Gastroesophageal sphincter (tissue), 4 donors: ENCODE results near the gene ZCCHC7. TPM values are rescaled to one million over a fixed set of nuclear protein-coding genes. Genes with fewer than 3 reads are reported as not detected.
"Not testable (repeated sequence)": the region's sequence is repeated elsewhere in the genome, so short reads cannot be mapped to it uniquely, and the experiment has no call there.

Source experiments
- ATAC-seq: fragments of 150-250 bp; one replicate; pipeline ENCODE4 v1.9.1; 2016; ENCODE audit warnings: mild to moderate bottlenecking, moderate library complexity
- H3K27ac ChIP-seq, 4 donors: fragments of 200-600 bp; sonication (generic) in 3 of 4; 1 replicate in 3 of 4; 2 replicates in 1 of 4; pipeline ENCODE4 v1.5.1; 2016 to 2019
- H3K27me3 ChIP-seq: fragments of 200-600 bp; sonication (generic); one replicate; pipeline ENCODE4 v1.5.1; 2019
- H3K36me3 ChIP-seq, 2 donors: fragments of 200-600 bp; sonication (generic); one replicate each; pipeline ENCODE4 v1.5.1; 2019; ENCODE audit warnings: control low read depth in 1 of 2
- H3K4me1 ChIP-seq, 3 donors: fragments of 200-600 bp; sonication (generic); 1 replicate in 2 of 3; 2 replicates in 1 of 3; pipeline ENCODE4 v1.5.1; 2016 to 2019; ENCODE audit warnings: control low read depth in 2 of 3
- H3K4me3 ChIP-seq, 2 donors: fragments of 200-600 bp; sonication (generic); one replicate each; pipeline ENCODE4 v1.5.1; 2019; ENCODE audit warnings: mild to moderate bottlenecking in 1 of 2, moderate library complexity in 1 of 2
- H3K9me3 ChIP-seq, 3 donors: fragments of 200-600 bp; sonication (generic); one replicate each; pipeline ENCODE4 v1.5.1; 2017 to 2019; ENCODE audit warnings: control low read depth in 2 of 3
- CTCF ChIP-seq, 4 experiments: fragments of 200-600 bp in 2 of 4; fragments of 450-650 bp in 2 of 4; sonication (generic) in 1 of 4; IDR thresholded peaks; one replicate each; pipeline ENCODE4 v1.5.1; 2017 to 2019; ENCODE audit warnings: antibody characterized with exemption in 4 of 4, mild to moderate bottlenecking in 2 of 4, moderate library complexity in 2 of 4
- EP300 ChIP-seq: sonication (generic); formaldehyde crosslinking; IDR thresholded peaks from one replicate; pipeline ENCODE4 v1.6.1; 2017; ENCODE audit warnings: antibody characterized with exemption, mild to moderate bottlenecking
- POLR2A ChIP-seq, 2 donors: fragments of 450-650 bp; IDR thresholded peaks; one replicate each; pipeline ENCODE4 v1.6.1; 2017; ENCODE audit warnings: antibody characterized with exemption in 2 of 2, mild to moderate bottlenecking in 2 of 2, moderate library complexity in 1 of 2
- POLR2AphosphoS5 ChIP-seq: sonication (generic); formaldehyde crosslinking; IDR thresholded peaks from one replicate; pipeline ENCODE4 v1.6.1; 2017; ENCODE audit warnings: antibody characterized with exemption
- WGBS, 2 donors: methylation state at CpG; one replicate each; pipeline ENCODE4 v1.1.5; 2018; ENCODE audit warnings: low coverage in 1 of 2; 5-methylcytosine and 5-hydroxymethylcytosine counted together
- total RNA-seq, 4 donors: library from RNA; depleted of rRNA; stranded (reverse); fragments of >200 nt; gene quantifications; one replicate each; pipeline ENCODE4 v1.1.0, GENCODE V29; 2016

ZCCHC7 gene
- total RNA-seq, 4 donors from 2014 or later = 12.1 to 23.5 (median 17.6) TPM

- Histone ChIP-seq H3K4me3 (no peak overlapping the region), H3K27ac (no peak overlapping the region), H3K9me3 (no peaks in the 10 kb centered on the region), H3K27me3 (no peaks in the 10 kb centered on the region), H3K36me3 (no peaks in the 10 kb centered on the region), H3K4me1 (no peaks in the 10 kb centered on the region)
- TF ChIP-seq POLR2A (IDR thresholded peaks at IDR 0.05) = no peak
- no peak for TF ChIP-seq POLR2AphosphoS5
- TF ChIP-seq CTCF (IDR thresholded peaks at IDR 0.05) = no peak
- TF ChIP-seq EP300 = no peak
- ATAC-seq = no peak
- WGBS, 2 donors = 53% methylated on average over 3 to 9 of the region's 12 CpGs
These were observed 274.9 kb downstream of the ZCCHC7 start for GRCh38 chr9:37395229-37395628.

- Histone ChIP-seq H3K9me3 (no peaks in the 10 kb centered on the region), H3K27ac (no peak overlapping the region), H3K4me1 (no peaks in the 10 kb centered on the region), H3K36me3 (no peaks in the 10 kb centered on the region), H3K4me3 (no peak overlapping the region), H3K27me3 (no peaks in the 10 kb centered on the region)
- WGBS, 2 donors = 65 to 88% methylated on average over 4 to 8 of the region's 8 CpGs
- ATAC-seq = no peak
- TF ChIP-seq EP300 (no peak), CTCF (IDR thresholded peaks at IDR 0.05) (no peak), POLR2A (IDR thresholded peaks at IDR 0.05) (no peak), POLR2AphosphoS5 (no peak)
These were observed 275.3 kb downstream of the ZCCHC7 start for GRCh38 chr9:37395663-37396062.

- not testable (repeated sequence) for H3K27ac ChIP-seq, ATAC-seq, H3K9me3 ChIP-seq, H3K36me3 ChIP-seq, H3K4me1 ChIP-seq, H3K4me3 ChIP-seq, H3K27me3 ChIP-seq
- 92 to 97% methylated on average over 3 of the region's 3 CpGs for WGBS, 2 donors
These were observed 277.6 kb downstream of the ZCCHC7 start for GRCh38 chr9:37397948-37398347.

- Histone ChIP-seq H3K4me3 (no peak overlapping the region), H3K27me3 (no peaks in the 10 kb centered on the region), H3K4me1 (no peaks in the 10 kb centered on the region), H3K9me3 (no peaks in the 10 kb centered on the region), H3K27ac (no peak overlapping the region), H3K36me3 (no peaks in the 10 kb centered on the region)
- TF ChIP-seq POLR2AphosphoS5 (no peak), POLR2A (IDR thresholded peaks at IDR 0.05) (no peak), EP300 (no peak)
- no peak for ATAC-seq
- 47 to 82% methylated on average over 2 to 6 of the region's 7 CpGs for WGBS, 2 donors
These were observed 278.2 kb downstream of the ZCCHC7 start for GRCh38 chr9:37398464-37399025.

GRCh38 chr9:37399336-37399735 lies 279.0 kb downstream of the ZCCHC7 start:
- no peaks in the 10 kb centered on the region for H3K4me1 ChIP-seq
- H3K27me3 ChIP-seq = no peaks in the 10 kb centered on the region
- H3K4me3 ChIP-seq = no peak overlapping the region
- ATAC-seq = no peak
- H3K27ac ChIP-seq = no peak overlapping the region
- no peaks in the 10 kb centered on the region for H3K36me3 ChIP-seq
- TF ChIP-seq POLR2A (IDR thresholded peaks at IDR 0.05) (no peak), CTCF (IDR thresholded peaks at IDR 0.05) (no peak), EP300 (no peak), POLR2AphosphoS5 (no peak)
- no peaks in the 10 kb centered on the region for H3K9me3 ChIP-seq
- 59 to 82% methylated on average over 2 of the region's 2 CpGs for WGBS, 2 donors

- Histone ChIP-seq H3K36me3 (no peaks in the 10 kb centered on the region), H3K4me3 (no peak overlapping the region), H3K27ac (no peak overlapping the region), H3K9me3 (no peaks in the 10 kb centered on the region), H3K4me1 (no peaks in the 10 kb centered on the region), H3K27me3 (no peaks in the 10 kb centered on the region)
- WGBS, 2 donors = 78% methylated on average over 8 of the region's 9 CpGs; no CpG with 5 or more reads in 1 of the 2 donors
- no peak for TF ChIP-seq POLR2AphosphoS5
- TF ChIP-seq EP300 = no peak
- TF ChIP-seq POLR2A (IDR thresholded peaks at IDR 0.05) = no peak
- no peak for TF ChIP-seq CTCF (IDR thresholded peaks at IDR 0.05)
- ATAC-seq = no peak
These were observed 284.2 kb downstream of the ZCCHC7 start for GRCh38 chr9:37404590-37404989.
